Measurements from ENCODE around the gene KRTAP10-12.

Gene KRTAP10-12

GRCh38 chr21:44732956-44733355 is 36.0 kb downstream of the KRTAP10-12 start:
- no peak for DNase-seq (ENCODE audit: low read depth in 3 of 3)

DNA sequence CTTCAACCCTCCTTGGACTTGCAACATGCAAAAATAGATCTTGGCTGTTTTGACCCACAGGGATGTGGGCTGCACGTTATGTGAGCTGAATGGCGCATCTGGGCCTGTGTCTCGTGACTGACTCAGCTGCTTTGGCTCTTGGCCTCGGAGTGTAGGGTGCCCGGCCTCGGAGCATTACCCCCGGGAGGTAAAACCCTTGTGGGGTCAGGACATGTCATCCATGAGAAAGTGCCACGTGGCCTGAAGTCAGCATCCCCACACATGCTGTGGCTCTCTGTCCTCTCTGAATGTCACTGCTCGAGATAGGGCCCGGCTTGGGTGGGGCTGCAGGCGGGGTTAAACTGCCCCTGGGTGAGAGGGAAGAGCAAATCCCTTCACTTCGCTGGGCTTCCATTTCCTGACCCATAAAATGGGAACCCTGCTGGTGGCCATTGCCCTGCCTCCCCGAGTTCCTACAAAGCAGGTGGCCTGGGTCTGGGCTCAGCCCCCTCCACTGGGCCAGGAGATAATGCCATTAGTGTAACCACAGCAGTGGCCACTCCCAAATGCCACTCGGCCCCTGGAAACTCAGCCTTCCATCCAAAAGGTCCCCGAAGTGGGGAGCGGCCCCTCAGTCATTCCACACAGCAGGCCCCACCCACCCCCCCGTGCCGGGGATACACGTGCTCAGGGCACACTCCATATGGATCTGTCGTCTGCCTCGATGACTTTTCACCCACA is 37.2 kb downstream of the KRTAP10-12 start:
- DNase-seq (ENCODE audit: low read depth in 3 of 3): no peak

DNA sequence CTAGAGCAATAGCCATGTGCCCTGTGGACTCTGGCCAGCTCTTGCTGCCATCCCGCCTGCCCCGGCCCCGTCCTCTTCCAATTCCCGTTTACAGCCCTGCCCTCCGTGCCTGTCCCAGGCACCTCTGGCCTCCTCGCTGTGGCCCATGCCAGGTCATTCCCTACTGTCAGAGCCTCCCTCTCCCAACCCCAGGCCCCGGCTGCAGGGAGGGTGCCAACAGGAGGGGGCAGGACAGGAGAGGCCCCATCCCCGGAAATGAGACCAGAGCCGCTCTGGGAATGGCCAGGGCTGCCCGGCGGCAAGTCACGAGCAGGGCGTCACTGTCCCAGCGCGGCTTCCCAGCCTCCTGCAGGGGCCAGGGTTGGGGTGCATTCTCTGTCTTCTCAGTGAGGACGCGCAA is 37.9 kb downstream of the KRTAP10-12 start:
- no peak for DNase-seq (ENCODE audit: low read depth in 3 of 3)

- no peak for DNase-seq (ENCODE audit: low read depth in 3 of 3)
Observed at GRCh38 chr21:44735821-44736220, 38.8 kb downstream of the KRTAP10-12 start.

GRCh38 chr21:44736291-44737004 is 39.5 kb downstream of the KRTAP10-12 start:
- DNase-seq (ENCODE audit: low read depth in 3 of 3): no peak

- no peak for DNase-seq (ENCODE audit: low read depth in 3 of 3)
Observed at GRCh38 chr21:44737706-44738354, 40.9 kb downstream of the KRTAP10-12 start.

DNA sequence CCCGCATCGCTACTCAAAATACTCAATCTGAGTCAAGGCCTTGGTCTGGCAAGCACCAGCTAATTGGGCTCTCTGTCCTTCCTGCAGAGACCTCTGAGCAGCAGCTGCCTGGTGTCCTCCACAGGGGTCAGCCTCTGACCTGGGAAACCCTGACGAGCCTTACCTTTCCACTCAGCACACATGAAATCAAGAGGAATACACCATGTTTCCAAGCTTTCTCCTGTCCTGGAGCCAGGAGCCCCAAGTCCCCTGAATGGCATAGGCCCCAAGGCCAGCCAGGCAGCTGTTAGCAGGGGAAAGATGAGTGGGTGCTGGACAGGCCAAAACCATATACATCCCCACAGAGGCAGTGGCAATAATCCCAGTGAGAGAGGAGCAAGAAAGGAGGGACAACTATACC is 41.6 kb downstream of the KRTAP10-12 start:
- no peak for DNase-seq (ENCODE audit: low read depth in 3 of 3)

GRCh38 chr21:44739316-44739715 is 42.3 kb downstream of the KRTAP10-12 start:
- no peak for DNase-seq (ENCODE audit: low read depth in 3 of 3)

- DNase-seq (ENCODE audit: low read depth in 3 of 3): no peak
Observed at GRCh38 chr21:44740742-44741141, 43.8 kb downstream of the KRTAP10-12 start.

DNA sequence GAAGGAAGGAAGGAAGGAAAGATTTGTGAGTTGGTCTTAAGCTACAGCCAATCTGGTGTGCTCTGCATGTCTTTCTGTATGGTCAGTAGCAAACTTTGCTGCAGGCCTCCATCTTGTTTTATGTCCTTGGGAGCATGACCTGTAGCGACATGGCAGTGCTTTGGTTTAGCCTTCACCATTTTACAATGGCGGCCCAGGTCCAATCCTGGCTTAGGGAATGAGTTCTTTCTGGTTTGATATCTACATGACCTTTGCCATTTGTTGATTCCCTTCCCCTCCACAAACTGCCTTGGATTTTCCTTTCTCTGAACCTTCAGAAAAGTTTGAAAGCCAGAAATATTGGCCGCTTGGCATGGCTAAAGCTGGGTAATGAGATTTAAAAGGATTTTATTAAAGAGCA is 44.9 kb downstream of the KRTAP10-12 start:
- DNase-seq (ENCODE audit: low read depth in 3 of 3): no peak

DNA sequence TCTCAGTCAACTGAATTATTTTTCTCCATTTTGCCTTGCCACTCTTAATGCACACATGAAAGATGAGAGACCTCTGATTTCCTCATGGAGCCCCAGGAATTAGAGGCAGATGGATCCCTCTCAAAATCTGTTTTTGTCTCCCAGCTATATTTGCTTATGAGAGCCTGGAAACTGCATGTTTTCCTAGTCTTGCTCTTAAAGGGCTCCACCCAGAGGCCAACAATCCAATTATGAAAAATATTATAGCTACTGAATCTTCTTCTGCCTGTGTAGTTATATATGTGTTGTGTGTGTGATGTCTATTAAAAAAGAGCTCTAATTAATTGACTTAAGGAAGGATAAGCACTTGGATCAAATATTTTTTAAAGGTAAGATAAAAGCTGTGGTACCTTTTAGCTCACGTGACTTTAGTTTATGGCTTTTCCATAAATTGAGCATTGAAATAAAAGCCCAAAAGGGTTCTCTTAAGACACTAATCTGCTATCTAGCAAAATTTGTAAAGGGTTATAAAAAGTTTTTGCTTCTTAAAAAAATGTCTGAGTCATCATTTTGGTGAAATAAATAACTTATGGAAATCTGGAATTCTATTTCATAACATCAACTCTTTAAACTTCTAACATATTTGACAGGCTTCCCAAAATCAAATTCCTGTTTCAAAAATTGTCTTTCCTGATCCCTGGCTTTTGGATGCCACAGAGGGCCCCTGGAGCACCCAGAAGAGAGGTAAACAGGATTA is 45.6 kb downstream of the KRTAP10-12 start:
- no peak for DNase-seq (ENCODE audit: low read depth in 3 of 3)

All from stimulated activated CD4-positive, alpha-beta T cell treated with anti-CD3 and anti-CD28 coated beads, TNF-alpha, amount 100 ng/mL, for 24 hours (primary cell).